ENCODE results near the gene XRCC2.

XRCC2 gene

DNA sequence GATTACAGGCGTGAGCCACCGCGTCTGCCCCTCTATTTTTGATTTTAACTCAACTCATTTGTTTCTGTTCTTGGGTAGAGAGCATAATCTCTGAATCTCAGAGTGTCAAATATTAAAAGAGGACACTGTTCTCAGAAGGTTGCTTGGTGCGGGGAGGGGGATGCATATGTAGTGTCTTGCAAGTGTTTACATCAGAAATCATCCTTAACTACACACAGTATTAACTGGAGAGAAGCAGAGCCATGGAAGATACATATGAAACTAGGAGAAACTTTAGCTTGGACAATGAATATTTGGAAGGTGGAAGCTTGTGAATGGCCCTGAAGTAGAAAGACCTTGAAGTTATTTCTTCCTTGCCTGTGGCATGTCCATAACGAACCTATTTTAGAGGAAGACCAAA lies 57.5 kb downstream of the XRCC2 start:
- in situ Hi-C loops (cut with MboI; ENCODE audit: low sequenced_read_pairs) = no loop called here

DNA sequence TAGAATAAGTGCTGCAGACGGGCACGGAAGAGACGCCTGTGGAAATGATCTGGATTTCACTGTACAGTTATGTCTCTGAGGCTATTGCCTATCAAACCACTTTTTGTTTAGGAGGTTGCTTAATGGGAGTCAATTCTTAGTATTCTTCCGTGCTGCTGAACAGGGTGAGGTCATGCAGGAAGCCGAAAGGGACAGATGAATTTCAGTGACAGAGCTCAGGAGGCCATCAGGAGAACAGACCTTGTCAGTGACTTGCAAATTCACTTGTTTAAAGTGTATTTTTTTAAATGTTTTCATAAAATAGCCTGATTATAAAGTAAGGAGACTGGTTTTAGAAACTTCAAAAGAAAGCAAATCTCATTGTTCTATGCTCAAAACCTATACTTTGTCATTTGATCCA lies 58.9 kb downstream of the XRCC2 start:
- in situ Hi-C loops (cut with MboI; ENCODE audit: low sequenced_read_pairs) = no loop called here

DNA sequence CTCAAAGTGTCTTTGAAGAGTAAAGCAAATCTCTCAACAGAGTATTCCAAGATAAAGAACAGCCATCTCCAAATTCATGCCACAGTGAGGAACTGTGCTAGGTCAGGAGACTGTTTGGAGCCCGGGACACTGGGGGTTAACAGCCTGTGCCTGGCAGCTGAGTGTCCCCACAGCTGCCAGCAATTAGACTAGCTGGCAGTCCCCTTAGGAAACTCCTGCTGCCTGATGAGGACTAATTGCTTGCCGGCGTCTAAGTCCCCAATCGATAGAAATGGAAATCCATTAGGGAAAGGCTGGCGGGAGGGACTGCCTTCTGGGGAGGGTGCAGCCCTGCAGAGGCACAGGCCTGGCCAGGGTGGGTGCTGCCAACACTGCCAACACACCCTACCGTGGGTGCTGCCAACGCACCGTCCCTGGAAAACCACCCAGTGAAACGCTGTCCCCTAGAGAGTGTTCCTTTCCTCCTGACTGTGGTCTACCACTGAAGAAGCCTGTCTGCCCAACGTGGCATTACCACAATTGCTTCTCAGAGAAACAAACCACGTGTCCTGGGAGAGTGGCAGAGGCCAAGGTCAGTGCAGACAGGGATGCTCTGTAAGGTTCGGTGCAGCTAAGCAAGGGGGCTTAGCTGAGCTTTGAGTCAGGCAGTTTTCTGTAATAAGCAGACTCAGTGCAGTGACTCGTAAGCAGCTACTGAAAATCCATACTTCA lies 60.8 kb downstream of the XRCC2 start:
- in situ Hi-C loops (cut with MboI; ENCODE audit: low sequenced_read_pairs) = no loop called here

DNA sequence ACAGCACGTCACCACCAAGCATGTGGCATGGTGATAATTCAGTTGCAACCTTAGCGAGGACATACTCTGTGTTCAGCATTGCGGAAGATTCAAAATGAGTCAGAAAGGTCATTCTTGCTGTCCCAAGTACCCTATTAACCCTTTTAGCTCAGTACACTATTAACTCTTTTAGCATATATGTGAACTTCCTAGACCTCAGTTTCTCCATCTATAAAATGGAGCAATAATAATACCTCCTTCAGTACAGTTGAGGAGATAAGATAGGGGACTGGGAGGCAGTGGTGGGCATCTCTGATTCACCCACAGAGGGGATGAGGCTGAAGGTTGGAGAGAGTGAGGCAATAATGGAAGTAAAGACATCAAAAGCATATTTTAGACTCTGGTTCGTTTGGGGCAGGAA lies 67.3 kb downstream of the XRCC2 start:
- in situ Hi-C loops (cut with MboI; ENCODE audit: low sequenced_read_pairs) = no loop called here

DNA sequence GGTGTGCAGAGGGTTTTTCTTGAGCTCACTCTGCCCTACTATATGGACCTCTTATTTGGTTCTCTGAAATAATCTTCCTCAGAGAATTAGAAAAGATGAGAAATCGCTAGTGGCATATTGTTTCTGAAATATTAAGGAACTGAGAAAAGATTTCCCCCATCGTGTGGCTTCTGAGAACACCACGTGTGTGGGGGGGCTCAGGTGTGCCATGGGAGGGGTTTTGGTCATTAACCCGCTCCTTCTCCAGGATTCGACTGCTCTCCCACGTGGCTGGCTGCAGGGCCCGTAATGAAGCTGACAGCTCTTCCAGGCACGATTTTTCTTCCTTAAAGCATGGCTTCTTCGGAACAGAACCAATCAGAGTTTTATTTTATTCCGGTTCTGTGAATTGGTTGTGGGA lies 67.7 kb downstream of the XRCC2 start:
- in situ Hi-C loops (cut with MboI; ENCODE audit: low sequenced_read_pairs) = no loop called here

DNA sequence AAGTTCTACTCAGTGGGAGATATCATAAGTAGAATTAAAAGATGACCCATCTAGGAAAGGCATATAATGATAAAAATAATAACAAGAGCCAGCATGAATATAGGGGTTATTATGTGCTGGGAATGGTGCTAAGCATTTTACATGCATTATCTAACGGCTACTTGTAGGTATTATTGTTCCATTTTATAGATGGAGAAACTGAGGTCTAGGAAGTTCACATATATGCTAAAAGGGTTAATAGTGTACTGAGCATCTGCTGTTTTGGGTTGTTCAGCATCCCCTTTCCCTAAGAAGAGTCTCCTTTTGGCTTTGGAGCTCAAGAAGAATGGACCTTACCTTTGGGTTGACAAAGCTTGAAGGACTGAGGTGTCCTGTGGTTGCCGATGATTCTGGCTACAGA lies 68.9 kb downstream of the XRCC2 start:
- in situ Hi-C loops (cut with MboI; ENCODE audit: low sequenced_read_pairs) = no loop called here

DNA sequence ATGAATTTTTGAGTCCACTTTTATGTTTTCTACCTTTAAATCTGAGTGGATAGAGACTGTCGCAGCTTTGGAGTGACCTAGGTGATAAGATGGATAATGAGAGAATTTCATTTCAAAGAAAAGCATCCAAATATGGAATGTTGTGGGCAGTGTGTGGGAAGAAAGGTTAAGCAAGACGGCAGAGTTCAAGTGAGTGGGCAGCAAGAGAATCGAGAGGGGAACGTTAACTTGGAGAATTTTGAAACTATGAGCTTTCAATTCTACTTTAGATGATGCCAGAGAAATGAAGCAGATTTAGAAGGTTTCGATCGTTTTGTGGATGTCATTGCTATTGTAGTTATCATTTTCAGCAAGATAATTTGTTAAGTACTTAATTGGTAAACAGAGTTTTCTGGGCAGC lies 73.0 kb downstream of the XRCC2 start:
- in situ Hi-C loops (cut with MboI; ENCODE audit: low sequenced_read_pairs) = no loop called here

DNA sequence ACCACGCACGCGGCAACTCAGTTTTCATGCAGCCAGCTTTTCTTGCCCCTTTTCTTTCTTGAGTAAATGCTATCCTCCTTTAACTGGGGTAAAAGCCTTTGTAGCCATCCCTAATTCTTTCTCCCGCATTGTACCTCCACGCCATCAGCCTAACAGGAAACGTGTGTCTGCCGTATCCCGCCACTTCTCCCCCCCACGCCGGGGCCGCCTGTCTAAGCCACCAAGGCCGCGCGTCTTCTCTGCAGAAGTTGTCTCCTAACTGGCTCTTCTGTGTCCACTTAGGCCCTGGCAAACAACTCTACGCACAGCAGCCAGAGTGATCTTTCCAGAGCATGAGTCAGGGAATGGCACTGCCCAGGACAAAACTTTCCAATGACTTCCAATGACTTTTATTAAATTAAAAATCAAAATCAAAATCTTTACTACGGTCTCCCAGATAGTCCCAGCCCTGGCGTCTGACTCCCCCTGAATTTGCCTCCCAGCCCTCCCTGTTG lies 74.6 kb downstream of the XRCC2 start:
- in situ Hi-C loops (cut with MboI; ENCODE audit: low sequenced_read_pairs) = no loop called here

DNA sequence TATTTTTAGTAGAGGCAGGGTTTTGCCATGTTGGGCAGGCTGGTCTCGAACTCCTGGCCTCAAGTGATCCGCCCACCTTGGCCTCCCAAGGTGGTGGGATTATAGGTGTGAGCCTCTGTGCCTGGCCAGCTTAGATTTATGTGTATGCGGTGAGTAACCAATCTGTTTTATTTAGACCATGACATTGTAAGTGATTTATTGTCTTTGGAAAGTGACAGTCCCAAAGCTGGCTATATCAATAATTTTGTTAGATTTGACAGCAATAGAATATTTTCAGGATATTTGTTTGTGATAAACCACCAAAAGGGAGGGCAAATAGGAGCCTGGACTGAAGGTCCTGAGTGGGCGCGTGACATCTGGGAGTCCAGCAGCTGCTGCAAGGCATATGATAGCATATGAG lies 75.7 kb downstream of the XRCC2 start:
- in situ Hi-C loops (cut with MboI; ENCODE audit: low sequenced_read_pairs) = no loop called here

DNA sequence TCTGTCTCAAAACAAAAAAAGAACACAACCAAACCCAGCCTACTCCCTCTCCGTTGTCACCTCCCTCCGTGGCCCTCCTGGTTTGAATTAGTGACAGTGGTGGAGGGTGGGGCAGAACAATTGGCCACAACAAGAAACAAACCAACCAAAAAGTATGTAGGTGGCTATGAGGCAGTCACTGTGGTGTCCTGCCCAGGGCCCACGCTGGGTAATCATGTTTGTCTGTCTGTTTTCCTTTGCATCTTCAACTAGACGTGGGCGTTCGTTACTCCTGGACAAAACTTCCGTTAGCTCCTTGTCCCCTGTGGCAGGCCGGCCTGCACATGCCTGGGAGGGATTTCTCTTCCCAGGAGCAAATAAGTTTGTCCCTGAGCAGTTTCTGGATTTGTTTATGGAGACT lies 78.4 kb downstream of the XRCC2 start:
- in situ Hi-C loops (cut with MboI; ENCODE audit: low sequenced_read_pairs) = no loop called here

DNA sequence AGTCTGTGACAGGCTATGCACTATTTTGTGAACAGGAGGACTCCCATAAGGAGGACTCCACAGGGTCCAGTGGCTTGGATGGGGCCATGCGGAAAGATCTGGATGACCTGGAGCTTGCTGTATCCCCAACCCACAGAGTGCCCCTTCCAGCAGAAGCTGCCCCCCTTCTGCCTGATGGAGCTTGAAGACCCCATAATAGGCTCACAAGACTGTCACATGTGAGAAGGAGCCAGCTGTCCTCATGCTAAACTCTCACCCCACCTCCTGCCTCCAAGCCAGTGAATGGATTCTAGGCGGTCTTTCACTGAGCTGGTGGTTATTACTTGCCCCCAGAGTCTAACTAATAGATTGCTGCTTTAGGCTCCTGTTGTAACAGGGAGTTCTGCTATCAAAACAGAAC lies 79.1 kb downstream of the XRCC2 start:
- in situ Hi-C loops (cut with MboI; ENCODE audit: low sequenced_read_pairs) = no loop called here
